Keratinocyte (primary cell): Measurements from ENCODE around the gene KRT35. TPM values are rescaled to one million over a fixed set of nuclear protein-coding genes. Genes with fewer than 3 reads are reported as not detected.
A peak's percentile ranks its signal among the peaks of the same experiment; 100 is the strongest.

Source experiments
- DNase-seq: peaks from one replicate; pipeline ENCODE4 v3.0.0-alpha.2; 2011; ENCODE audit warnings: low read depth, missing footprints, low spot score
- FAIRE-seq: peaks from 2 replicates; lab custom pipeline; 2011; peaks lifted over from hg19 to GRCh38; lab: Jason Lieb, UNC
- H2AFZ ChIP-seq: 2 replicates; pipeline ENCODE4 v1.6.0; 2012; ENCODE audit warnings: low read length, control low read depth, inconsistent platforms; ENCODE audit not compliant: control insufficient read depth
- H3K27ac ChIP-seq: 2 replicates; pipeline ENCODE4 v1.5.1; 2011; ENCODE audit warnings: low read length; ENCODE audit not compliant: control insufficient read depth, insufficient read depth
- H3K27me3 ChIP-seq: 3 replicates; pipeline ENCODE4 v1.6.0; 2011; ENCODE audit warnings: low read length; ENCODE audit not compliant: control insufficient read depth, insufficient read depth; ENCODE audit errors: extremely low read depth
- H3K36me3 ChIP-seq, 2 experiments: 2 replicates in 1 of 2; 3 replicates in 1 of 2; pipeline ENCODE4 v1.5.1; 2011; ENCODE audit warnings: low read length in 2 of 2, mild to moderate bottlenecking in 1 of 2; ENCODE audit not compliant: control insufficient read depth in 2 of 2, insufficient read depth in 2 of 2; ENCODE audit errors: extremely low read depth in 1 of 2
- H3K4me1 ChIP-seq: 3 replicates; pipeline ENCODE4 v1.5.1; 2011; ENCODE audit warnings: low read length; ENCODE audit not compliant: control insufficient read depth, insufficient read depth; ENCODE audit errors: extremely low read depth
- H3K4me2 ChIP-seq: 3 replicates; pipeline ENCODE4 v1.6.0; 2011; ENCODE audit warnings: low read depth, low read length; ENCODE audit not compliant: control insufficient read depth, insufficient read depth; ENCODE audit errors: extremely low read depth
- H3K4me3 ChIP-seq, 3 experiments: fragments of 200-600 bp in 1 of 3; sonication (generic) in 1 of 3; 2 replicates in 2 of 3; 3 replicates in 1 of 3; pipeline ENCODE4 v1.5.1; 2011 to 2016; ENCODE audit warnings: low read length in 3 of 3, mild to moderate bottlenecking in 3 of 3, control low read depth in 2 of 3, inconsistent platforms in 1 of 3, low read depth in 1 of 3, mixed read lengths in 1 of 3, mixed run types in 1 of 3, moderate library complexity in 1 of 3; ENCODE audit not compliant: control insufficient read depth in 2 of 3, insufficient read depth in 2 of 3; ENCODE audit errors: extremely low read depth in 1 of 3
- H3K79me2 ChIP-seq: 2 replicates; pipeline ENCODE4 v1.6.0; 2012; ENCODE audit warnings: low read length; ENCODE audit not compliant: control insufficient read depth, insufficient read depth
- H3K9ac ChIP-seq: 3 replicates; pipeline ENCODE4 v1.6.0; 2011; ENCODE audit warnings: low read length; ENCODE audit not compliant: control insufficient read depth, insufficient read depth; ENCODE audit errors: extremely low read depth
- H3K9me1 ChIP-seq: 3 replicates; pipeline ENCODE4 v1.6.0; 2011; ENCODE audit warnings: low read length; ENCODE audit not compliant: control insufficient read depth, insufficient read depth; ENCODE audit errors: extremely low read depth
- H3K9me3 ChIP-seq: 2 replicates; pipeline ENCODE4 v1.5.1; 2012; ENCODE audit warnings: low read depth, low read length; ENCODE audit not compliant: control insufficient read depth
- H4K20me1 ChIP-seq: 3 replicates; pipeline ENCODE4 v1.6.0; 2011; ENCODE audit warnings: low read length; ENCODE audit not compliant: control insufficient read depth, insufficient read depth; ENCODE audit errors: extremely low read depth
- EZH2 ChIP-seq: IDR thresholded peaks from one replicate; pipeline ENCODE4 v1.6.1; 2012; ENCODE audit warnings: inconsistent platforms, mild to moderate bottlenecking, low read length, moderate library complexity
- dilution Hi-C: fragments of 300-500 bp; cut with MboI; formaldehyde crosslinking; loops from one replicate; pipeline ENCODE4 v1.7.0; 2020; ENCODE audit warnings: low sequenced_read_pairs; ENCODE audit not compliant: extremely low pct_ligation_motif_present
- polyA plus RNA-seq, 5 experiments: library from polyadenylated mRNA; depleted of rRNA in 3 of 5; stranded (reverse) in 3 of 5; stranded (forward) in 1 of 5; unstranded in 1 of 5; fragments of >200 nt; gene quantifications; 1 replicate in 1 of 5; 2 replicates in 3 of 5; 3 replicates in 1 of 5; pipeline versions ENCODE4 v1.2.1 to v1.2.3, GENCODE V29; 2011 to 2012; ENCODE audit warnings: missing spikeins in 2 of 5, low read depth in 1 of 5, low replicate concordance in 1 of 5
- TF ChIP-seq, protein P1 (sequence below), 3 experiments: IDR thresholded peaks in 1 of 3; conservative IDR thresholded peaks in 1 of 3; optimal IDR thresholded peaks in 1 of 3; 2 replicates in 2 of 3; 3 replicates in 1 of 3; pipeline versions ENCODE3 to v1.5.1; 2011; ENCODE audit warnings: low read length in 3 of 3, mild to moderate bottlenecking in 3 of 3, moderate library complexity in 2 of 3, control low read depth in 1 of 3, inconsistent platforms in 1 of 3; ENCODE audit not compliant: insufficient read depth in 2 of 3; ENCODE audit errors: extremely low read depth in 1 of 3

The KRT35 gene
- polyA plus RNA-seq, 1 donor (not counting 4 experiments of a cell fraction or from before 2014, with no cell fraction given): not detected

DNA sequence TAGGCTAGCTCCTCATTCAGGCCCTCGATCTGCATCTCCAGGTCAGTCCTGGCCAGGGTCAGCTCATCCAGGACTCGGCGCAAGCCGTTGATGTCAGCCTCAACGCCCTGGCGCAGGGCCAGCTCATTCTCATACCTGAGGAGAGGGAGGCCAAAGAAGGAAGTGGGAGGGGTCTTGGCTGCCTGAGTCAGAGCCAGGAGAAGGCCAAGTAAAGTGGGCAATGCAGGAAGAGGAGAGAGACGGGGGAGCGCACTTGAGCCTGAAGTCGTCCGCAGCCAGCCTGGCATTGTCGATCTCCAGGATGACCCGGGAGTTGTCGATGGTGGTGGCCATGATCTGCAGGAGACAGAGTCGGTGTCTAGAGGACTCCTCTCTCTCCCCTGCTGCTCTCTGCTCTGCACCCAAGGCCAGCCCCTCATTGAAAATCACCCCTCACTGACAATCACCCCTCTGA lies 35.9 kb upstream of the KRT35 start:
- no peak overlapping the region for H3K27ac ChIP-seq
- peak overlapping the region; percentile 25 to 58 (median 33) for H3K4me3 ChIP-seq
- no peaks in the 10 kb centered on the region for H3K79me2 ChIP-seq

DNA sequence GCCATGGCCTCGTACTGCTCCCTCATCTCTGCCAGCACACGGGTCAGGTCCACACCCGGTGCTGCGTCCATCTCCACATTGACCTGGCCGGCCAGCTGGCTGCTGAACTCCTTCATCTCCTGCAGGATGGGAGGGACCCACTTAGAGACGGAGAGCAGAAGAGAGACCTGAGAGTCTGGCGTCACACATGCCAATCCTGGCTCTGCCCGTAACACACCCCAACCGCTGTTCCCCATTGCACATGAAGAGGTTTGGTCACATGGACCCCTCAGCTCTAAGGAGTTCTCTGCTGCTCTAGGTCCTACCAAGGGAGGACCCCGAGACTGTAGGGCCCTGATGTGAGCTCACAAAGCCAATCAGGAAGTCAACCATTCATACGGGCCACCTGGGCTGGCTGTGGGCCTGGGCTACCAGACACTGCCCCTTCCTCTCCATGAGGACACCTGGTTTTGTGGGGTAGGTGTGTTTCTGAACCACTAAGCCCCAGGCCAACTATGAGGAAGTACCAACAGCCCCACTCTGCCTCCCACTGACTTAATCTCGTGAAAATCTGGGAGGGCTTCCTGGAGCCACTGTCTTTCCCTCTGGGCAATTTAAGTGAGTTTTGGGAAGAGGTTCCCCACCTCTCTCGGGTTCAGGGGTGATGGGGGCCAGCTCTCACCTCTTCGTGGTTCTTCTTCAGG lies 35.3 kb upstream of the KRT35 start:
- FAIRE-seq: no peak

More for the DNA sequence above, 35.9 kb upstream of the KRT35 start:
- no peak for DNase-seq
- H3K4me2 ChIP-seq: peak overlapping the region; percentile 78
- H3K9me1 ChIP-seq: peaks cover 2% of the 10 kb centered on the region
- TF ChIP-seq, protein P1, sequence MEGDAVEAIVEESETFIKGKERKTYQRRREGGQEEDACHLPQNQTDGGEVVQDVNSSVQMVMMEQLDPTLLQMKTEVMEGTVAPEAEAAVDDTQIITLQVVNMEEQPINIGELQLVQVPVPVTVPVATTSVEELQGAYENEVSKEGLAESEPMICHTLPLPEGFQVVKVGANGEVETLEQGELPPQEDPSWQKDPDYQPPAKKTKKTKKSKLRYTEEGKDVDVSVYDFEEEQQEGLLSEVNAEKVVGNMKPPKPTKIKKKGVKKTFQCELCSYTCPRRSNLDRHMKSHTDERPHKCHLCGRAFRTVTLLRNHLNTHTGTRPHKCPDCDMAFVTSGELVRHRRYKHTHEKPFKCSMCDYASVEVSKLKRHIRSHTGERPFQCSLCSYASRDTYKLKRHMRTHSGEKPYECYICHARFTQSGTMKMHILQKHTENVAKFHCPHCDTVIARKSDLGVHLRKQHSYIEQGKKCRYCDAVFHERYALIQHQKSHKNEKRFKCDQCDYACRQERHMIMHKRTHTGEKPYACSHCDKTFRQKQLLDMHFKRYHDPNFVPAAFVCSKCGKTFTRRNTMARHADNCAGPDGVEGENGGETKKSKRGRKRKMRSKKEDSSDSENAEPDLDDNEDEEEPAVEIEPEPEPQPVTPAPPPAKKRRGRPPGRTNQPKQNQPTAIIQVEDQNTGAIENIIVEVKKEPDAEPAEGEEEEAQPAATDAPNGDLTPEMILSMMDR (optimal IDR thresholded peaks at IDR 0.05 in 1 of 3, IDR thresholded peaks at IDR 0.05 in 1 of 3, conservative IDR thresholded peaks at IDR 0.05 in 1 of 3; ENCODE audit: extremely low read depth in 1 of 3, insufficient read depth in 2 of 3, low read length in 3 of 3): no peak
- no peak for TF ChIP-seq EZH2
- H2AFZ ChIP-seq: no peak overlapping the region
- dilution Hi-C loops: no loop called here
- H4K20me1 ChIP-seq: no peaks in the 10 kb centered on the region
- peaks cover 4% of the 10 kb centered on the region for H3K27me3 ChIP-seq
- peaks cover 77% of the 10 kb centered on the region for H3K4me1 ChIP-seq
- no peak for FAIRE-seq
- no peak overlapping the region for H3K9ac ChIP-seq
- H3K9me3 ChIP-seq: no peaks in the 10 kb centered on the region
- H3K36me3 ChIP-seq: peaks cover 0 to 13% of the 10 kb centered on the region in 2 experiments

More for the DNA sequence above, 35.3 kb upstream of the KRT35 start:
- TF ChIP-seq, protein P1 (optimal IDR thresholded peaks at IDR 0.05 in 1 of 3, IDR thresholded peaks at IDR 0.05 in 1 of 3, conservative IDR thresholded peaks at IDR 0.05 in 1 of 3; ENCODE audit: extremely low read depth in 1 of 3, insufficient read depth in 2 of 3, low read length in 3 of 3): no peak
- TF ChIP-seq EZH2: no peak
- peaks cover 4% of the 10 kb centered on the region for H3K27me3 ChIP-seq
- peak overlapping the region in 1 of 3 experiments; percentile 33 for H3K4me3 ChIP-seq
- H3K79me2 ChIP-seq: no peaks in the 10 kb centered on the region
- no peak overlapping the region for H2AFZ ChIP-seq
- H3K36me3 ChIP-seq: peaks cover 0 to 13% of the 10 kb centered on the region in 2 experiments
- no peak overlapping the region for H3K9ac ChIP-seq
- H4K20me1 ChIP-seq: no peaks in the 10 kb centered on the region
- H3K4me1 ChIP-seq: peaks cover 71% of the 10 kb centered on the region
- DNase-seq: no peak
- dilution Hi-C loops: no loop called here
- H3K4me2 ChIP-seq: peak overlapping the region; percentile 78
- H3K9me1 ChIP-seq: peaks cover 2% of the 10 kb centered on the region
- no peak overlapping the region for H3K27ac ChIP-seq
- no peaks in the 10 kb centered on the region for H3K9me3 ChIP-seq
